KG1 (cell line): ENCODE results near the gene CCR9.

Experiments used
- DNase-seq: peaks from one replicate; lab custom pipeline; 2025; lab: John Stamatoyannopoulos, UW

CCR9 gene

GRCh38 chr3:45936261-45936660, 49.9 kb downstream of the CCR9 start:
- no peak for DNase-seq

GRCh38 chr3:45937206-45938042, 51.1 kb downstream of the CCR9 start:
- DNase-seq, result no peak

- no peak for DNase-seq
Measured at GRCh38 chr3:45938043-45938435, 51.7 kb downstream of the CCR9 start.

GRCh38 chr3:45938864-45939263, 52.5 kb downstream of the CCR9 start:
- DNase-seq, result peak; percentile 63

- no peak for DNase-seq
Measured at GRCh38 chr3:45939341-45939771, 53.0 kb downstream of the CCR9 start.

GRCh38 chr3:45940004-45940780, 53.8 kb downstream of the CCR9 start:
- no peak for DNase-seq

- no peak for DNase-seq
Measured at GRCh38 chr3:45940781-45941365, 54.5 kb downstream of the CCR9 start.

GRCh38 chr3:45942051-45942825, 55.9 kb downstream of the CCR9 start:
- peak; percentile 3 for DNase-seq

GRCh38 chr3:45943207-45943846, 57.0 kb downstream of the CCR9 start, which contains the start of gene CXCR6:
CXCR6 (plus strand) TSS chr3:45943464; CDS start chr3:45946482, 3,018 bp downstream.
- DNase-seq, result no peak

- no peak for DNase-seq
Measured at GRCh38 chr3:45944830-45945620, 58.7 kb downstream of the CCR9 start.

GRCh38 chr3:45946307-45946706, 60.0 kb downstream of the CCR9 start:
- no peak for DNase-seq

GRCh38 chr3:45946875-45947274, 60.5 kb downstream of the CCR9 start:
- DNase-seq, result no peak

GRCh38 chr3:45947361-45947760, 61.0 kb downstream of the CCR9 start:
- DNase-seq, result no peak

- no peak for DNase-seq
Measured at GRCh38 chr3:45948311-45948781, 62.0 kb downstream of the CCR9 start.

GRCh38 chr3:45948881-45949280, 62.5 kb downstream of the CCR9 start:
- DNase-seq, result no peak

GRCh38 chr3:45949432-45949831, 63.1 kb downstream of the CCR9 start:
- DNase-seq, result no peak

- no peak for DNase-seq
Measured at GRCh38 chr3:45950131-45950530, 63.8 kb downstream of the CCR9 start.

- DNase-seq, result no peak
Measured at GRCh38 chr3:45950686-45951600, 64.6 kb downstream of the CCR9 start.

GRCh38 chr3:45951946-45952345, 65.6 kb downstream of the CCR9 start:
- DNase-seq, result no peak
